Neuron (in vitro differentiated cells): ENCODE results near the gene OR2H2.

Experiments
- H2AFZ ChIP-seq: one replicate; pipeline ENCODE4 v1.6.1; 2013; ENCODE audit warnings: low read depth, mild to moderate bottlenecking, inconsistent platforms, low read length, moderate library complexity
- H3K27me3 ChIP-seq: one replicate; pipeline ENCODE4 v1.6.1; 2013; ENCODE audit warnings: low read length; ENCODE audit not compliant: insufficient read depth
- H3K36me3 ChIP-seq: one replicate; pipeline ENCODE4 v1.6.1; 2013; ENCODE audit warnings: low read length; ENCODE audit not compliant: insufficient read depth
- H3K4me1 ChIP-seq: one replicate; pipeline ENCODE4 v1.6.1; 2013; ENCODE audit warnings: low read length; ENCODE audit not compliant: insufficient read depth
- H3K4me3 ChIP-seq: 2 replicates; pipeline ENCODE4 v1.5.1; 2013; ENCODE audit warnings: mild to moderate bottlenecking, low read length, moderate library complexity
- H3K9me3 ChIP-seq: one replicate; pipeline ENCODE4 v1.6.1; 2013; ENCODE audit warnings: low read length

Gene OR2H2

DNA sequence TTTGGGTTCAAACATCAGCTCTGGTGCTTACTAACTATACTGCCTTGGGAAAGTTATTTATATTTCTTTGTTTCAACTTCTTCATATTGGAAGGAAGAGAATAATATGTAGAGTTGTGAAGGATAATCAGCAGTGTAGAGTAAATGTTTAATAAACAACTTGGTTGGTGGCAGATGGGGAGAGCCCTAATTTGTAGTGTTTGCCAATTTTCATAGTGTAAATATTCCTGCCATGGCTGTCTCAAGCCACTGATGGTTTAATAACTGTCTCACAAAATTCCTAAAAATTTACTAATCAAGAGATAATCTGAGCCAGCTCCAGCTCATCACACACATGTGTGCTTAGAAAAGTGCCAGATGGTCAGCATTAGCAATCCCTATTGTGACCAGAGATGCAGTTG, at the start of gene OR2H2:
Gene OR2H2, plus strand, starts transcription at position 301 of the 400 bp plus-strand sequence. CDS start 2,824 bp downstream, outside the sequence.
- H3K36me3 ChIP-seq: no peaks in the 10 kb centered on the region
- H3K4me3 ChIP-seq: no peak within 1 kb of the TSS
- no peaks in the 10 kb centered on the region for H3K9me3 ChIP-seq
- H2AFZ ChIP-seq: no peak within 1 kb of the TSS
- no peaks in the 10 kb centered on the region for H3K27me3 ChIP-seq
- H3K4me1 ChIP-seq: no peaks in the 10 kb centered on the region

DNA sequence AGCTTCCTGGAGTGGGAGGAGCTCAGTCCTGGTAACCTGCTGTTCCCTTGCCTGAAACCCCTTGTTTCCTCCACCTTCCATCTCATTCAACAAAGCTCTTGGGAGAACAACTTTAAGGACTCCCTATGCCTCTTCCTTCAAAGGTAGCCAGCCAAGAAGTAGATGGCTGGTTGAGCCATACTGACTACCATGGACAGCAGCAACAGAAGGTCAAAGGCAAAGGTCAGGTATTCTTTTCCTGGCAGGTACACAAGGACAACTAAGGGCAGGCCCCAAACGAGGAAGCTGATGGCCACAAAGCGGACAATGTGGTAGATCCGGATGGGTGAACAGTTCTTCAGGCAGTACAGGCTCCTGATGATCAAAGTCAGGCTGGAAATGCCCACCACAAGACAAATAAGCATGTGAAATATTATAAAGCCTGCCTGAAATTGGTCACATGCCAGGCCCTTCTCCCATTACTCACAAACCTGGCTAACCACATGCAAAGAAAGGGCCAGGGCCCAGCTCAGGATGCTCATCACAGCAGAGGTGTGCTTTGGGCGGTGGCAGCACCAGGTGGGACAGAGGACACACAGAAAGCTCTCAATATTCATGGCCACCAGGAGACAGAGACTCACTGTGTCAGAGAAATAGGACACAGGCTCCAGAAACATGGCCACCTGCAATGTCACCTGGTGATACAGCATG, 47.1 kb upstream of the OR2H2 start:
- H3K9me3 ChIP-seq: no peaks in the 10 kb centered on the region
- no peaks in the 10 kb centered on the region for H3K36me3 ChIP-seq

DNA sequence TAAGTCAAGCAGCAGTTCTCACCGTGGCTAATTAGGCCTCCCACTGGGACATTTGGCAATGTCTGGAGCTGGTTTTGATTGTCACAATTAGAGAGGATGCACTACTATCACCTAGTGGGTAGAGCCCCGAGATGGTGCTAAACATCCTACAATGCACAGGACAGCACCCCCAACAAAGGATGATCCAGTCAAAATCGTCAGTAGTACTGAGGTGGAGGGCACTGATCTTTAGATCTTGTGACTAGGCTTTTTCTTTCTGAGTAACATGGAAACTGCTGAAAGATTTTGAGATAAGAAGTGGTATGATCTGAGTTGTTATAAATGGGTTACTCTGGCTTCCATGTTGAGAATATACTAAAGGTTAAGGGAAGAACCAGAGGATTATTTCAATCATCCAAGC, 37.3 kb upstream of the OR2H2 start:
- H3K4me1 ChIP-seq: no peaks in the 10 kb centered on the region
- no peak overlapping the region for H3K4me3 ChIP-seq
- no peaks in the 10 kb centered on the region for H3K9me3 ChIP-seq
- H2AFZ ChIP-seq: no peak overlapping the region
- H3K36me3 ChIP-seq: no peaks in the 10 kb centered on the region
- peaks cover 37% of the 10 kb centered on the region for H3K27me3 ChIP-seq

More for the DNA sequence above, 47.1 kb upstream of the OR2H2 start:
- Histone ChIP-seq H3K4me3 (no peak overlapping the region), H3K27me3 (peaks cover 2% of the 10 kb centered on the region), H2AFZ (no peak overlapping the region), H3K4me1 (no peaks in the 10 kb centered on the region)

DNA sequence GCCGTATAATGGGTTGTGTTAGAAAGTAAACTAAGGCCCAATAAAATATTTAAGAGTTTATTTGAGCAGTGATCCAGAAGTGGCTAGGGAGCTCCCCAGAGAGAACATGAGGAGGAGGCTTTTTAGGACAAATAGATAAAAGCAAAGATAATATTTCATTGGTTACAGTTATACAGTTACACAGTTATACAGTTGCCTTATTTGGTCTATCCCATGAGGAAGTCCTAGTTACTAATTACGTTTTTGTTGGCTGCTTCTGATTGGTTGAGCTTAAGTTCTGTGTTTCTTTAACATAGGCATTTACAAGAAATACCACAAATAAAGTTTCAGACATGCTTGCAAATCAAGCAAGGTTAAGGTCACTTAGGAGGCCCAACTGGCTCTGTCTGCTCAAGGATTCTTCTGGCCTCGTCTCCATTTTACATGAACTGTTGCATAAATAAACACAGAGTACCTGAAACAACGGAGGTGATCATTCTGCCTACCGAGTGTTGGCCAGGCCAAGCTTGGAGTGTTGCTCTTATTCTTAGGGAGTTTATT, 32.3 kb upstream of the OR2H2 start:
- Histone ChIP-seq H3K4me3 (no peak overlapping the region), H3K27me3 (peaks cover 68% of the 10 kb centered on the region)

DNA sequence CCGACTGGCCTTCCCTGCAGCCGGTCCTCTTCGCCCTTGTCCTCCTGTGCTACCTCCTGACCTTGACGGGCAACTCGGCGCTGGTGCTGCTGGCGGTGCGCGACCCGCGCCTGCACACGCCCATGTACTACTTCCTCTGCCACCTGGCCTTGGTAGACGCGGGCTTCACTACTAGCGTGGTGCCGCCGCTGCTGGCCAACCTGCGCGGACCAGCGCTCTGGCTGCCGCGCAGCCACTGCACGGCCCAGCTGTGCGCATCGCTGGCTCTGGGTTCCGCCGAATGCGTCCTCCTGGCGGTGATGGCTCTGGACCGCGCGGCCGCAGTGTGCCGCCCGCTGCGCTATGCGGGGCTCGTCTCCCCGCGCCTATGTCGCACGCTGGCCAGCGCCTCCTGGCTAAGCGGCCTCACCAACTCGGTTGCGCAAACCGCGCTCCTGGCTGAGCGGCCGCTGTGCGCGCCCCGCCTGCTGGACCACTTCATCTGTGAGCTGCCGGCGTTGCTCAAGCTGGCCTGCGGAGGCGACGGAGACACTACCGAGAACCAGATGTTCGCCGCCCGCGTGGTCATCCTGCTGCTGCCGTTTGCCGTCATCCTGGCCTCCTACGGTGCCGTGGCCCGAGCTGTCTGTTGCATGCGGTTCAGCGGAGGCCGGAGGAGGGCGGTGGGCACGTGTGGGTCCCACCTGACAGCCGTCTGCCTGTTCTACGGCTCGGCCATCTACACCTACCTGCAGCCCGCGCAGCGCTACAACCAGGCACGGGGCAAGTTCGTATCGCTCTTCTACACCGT, 31.5 kb upstream of the OR2H2 start:
- H3K4me1 ChIP-seq: no peaks in the 10 kb centered on the region
- no peaks in the 10 kb centered on the region for H3K36me3 ChIP-seq
- H2AFZ ChIP-seq: no peak overlapping the region
- H3K4me3 ChIP-seq: no peak overlapping the region
- no peaks in the 10 kb centered on the region for H3K9me3 ChIP-seq
- H3K27me3 ChIP-seq: peaks cover 66% of the 10 kb centered on the region

More for the DNA sequence above, 32.3 kb upstream of the OR2H2 start:
- no peaks in the 10 kb centered on the region for H3K9me3 ChIP-seq
- H3K36me3 ChIP-seq: no peaks in the 10 kb centered on the region
- no peaks in the 10 kb centered on the region for H3K4me1 ChIP-seq
- H2AFZ ChIP-seq: no peak overlapping the region

DNA sequence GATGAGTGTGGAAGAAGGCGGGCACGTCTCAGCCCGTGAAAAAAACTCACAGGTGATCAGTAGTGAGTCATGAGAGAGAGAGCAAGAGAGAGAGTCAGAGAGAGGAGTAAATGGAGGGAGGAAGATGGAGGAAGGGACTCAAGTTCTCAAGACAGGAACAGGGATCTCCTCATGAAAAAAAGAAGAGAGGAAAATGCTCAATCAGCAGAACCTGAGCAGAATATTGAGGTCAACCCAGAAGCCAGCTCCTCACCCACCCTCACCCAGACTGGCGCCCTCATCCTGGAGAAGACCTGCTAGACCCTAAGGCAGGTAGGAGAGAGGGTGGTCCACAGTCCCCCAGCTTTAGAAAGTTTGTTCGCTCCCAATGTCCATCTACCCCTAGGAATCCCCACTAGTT, 30.2 kb upstream of the OR2H2 start:
- Histone ChIP-seq H3K27me3 (peaks cover 62% of the 10 kb centered on the region), H3K9me3 (no peaks in the 10 kb centered on the region), H3K4me3 (no peak overlapping the region), H2AFZ (no peak overlapping the region), H3K4me1 (no peaks in the 10 kb centered on the region), H3K36me3 (no peaks in the 10 kb centered on the region)

DNA sequence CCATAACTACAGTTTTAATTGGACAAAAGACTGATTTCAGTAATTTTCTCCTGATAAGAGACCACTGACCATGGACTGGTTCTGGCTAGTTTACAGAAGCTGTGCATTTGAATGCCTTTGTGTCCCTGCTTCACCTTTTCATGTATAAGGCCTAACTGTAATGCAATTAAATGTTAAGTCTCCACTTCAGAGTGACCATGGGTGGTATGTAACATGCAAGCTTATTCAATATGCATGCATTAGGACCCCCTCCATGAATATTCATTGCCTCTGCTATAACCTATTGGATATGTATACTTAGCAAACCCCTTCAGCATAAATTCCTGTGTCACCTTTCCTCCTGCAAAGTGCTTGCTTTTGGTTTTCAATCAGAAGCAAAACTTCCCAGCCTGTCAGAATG, 27.6 kb upstream of the OR2H2 start:
- H3K9me3 ChIP-seq: no peaks in the 10 kb centered on the region
- H2AFZ ChIP-seq: no peak overlapping the region
- H3K27me3 ChIP-seq: peaks cover 48% of the 10 kb centered on the region
- no peaks in the 10 kb centered on the region for H3K36me3 ChIP-seq
- H3K4me3 ChIP-seq: no peak overlapping the region
- no peaks in the 10 kb centered on the region for H3K4me1 ChIP-seq

DNA sequence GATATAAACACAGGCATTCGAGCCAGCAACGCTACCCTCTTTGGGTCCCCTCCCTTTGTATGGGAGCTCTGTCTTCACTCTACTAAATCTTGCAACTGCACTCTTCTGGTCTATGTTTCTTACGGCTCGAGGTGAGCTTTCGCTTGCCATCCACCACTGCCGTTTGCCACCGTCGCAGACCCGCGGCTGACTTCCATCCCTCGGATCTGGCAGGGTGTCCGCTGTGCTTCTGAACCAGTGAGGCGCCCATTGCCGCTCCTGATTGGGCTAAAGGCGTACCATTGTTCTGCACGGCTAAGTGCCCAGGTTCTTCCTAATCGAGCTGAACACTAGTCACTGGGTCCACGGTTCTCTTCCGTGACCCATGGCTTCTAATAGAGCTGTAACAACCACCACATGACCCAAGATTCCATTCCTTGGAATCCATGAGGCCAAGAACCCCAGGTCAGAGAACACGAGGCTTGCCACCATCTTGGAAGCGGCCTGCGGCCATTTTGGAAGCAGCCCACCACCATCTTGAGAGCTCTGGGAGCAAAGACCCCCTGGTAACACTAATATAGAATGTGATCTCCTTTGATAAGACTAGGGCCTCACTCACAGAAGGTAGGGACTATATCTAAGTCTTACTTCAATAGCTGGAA, 26.4 kb upstream of the OR2H2 start:
- no peaks in the 10 kb centered on the region for H3K36me3 ChIP-seq
- peaks cover 37% of the 10 kb centered on the region for H3K27me3 ChIP-seq
- no peak overlapping the region for H2AFZ ChIP-seq
- H3K4me1 ChIP-seq: no peaks in the 10 kb centered on the region
- H3K9me3 ChIP-seq: no peaks in the 10 kb centered on the region
- no peak overlapping the region for H3K4me3 ChIP-seq

DNA sequence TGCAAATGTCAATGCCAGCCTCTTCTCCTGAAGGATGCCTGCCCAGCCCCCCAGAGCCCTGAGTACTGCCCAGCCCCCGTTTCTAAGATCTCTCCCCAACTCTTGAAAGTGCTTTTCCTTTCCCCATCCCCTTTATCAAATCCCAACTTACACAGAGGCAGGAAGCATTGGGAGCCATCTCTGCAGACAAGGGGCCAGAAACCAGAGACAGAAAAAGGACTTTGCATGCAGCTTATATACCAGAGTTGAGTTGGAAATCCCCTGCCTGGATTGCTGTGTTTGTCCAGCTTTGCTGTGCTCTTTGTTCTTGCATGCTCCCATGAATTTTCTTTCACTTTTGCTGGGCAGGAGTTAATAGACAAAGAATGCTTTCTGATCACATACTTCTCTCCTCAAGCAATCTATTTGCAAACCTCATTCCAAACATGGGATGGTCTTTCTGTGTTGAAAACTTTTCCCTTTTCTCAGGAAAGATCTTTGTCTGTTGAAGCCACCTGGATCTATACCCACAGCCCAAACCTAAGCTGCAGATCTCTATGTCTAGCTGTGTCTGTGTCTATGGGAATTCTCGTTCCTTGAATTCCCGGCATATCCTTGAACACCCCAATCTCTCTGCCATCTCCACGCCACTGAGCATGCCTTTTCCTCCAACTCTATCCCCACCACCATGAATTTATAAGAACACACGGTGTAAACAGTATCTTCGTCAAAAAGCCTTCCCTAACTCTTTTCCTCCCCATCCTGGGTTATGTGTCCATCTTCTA, 25.2 kb upstream of the OR2H2 start, which contains the start of gene UBD:
Gene UBD, minus strand, starts transcription at position 209 of the 764 bp plus-strand sequence. Its CDS starts 31 bp downstream, at position 178.
- no peaks in the 10 kb centered on the region for H3K9me3 ChIP-seq
- H3K36me3 ChIP-seq: no peaks in the 10 kb centered on the region
- no peak within 1 kb of the TSS for H3K4me3 ChIP-seq
- H2AFZ ChIP-seq: no peak within 1 kb of the TSS
- H3K4me1 ChIP-seq: no peaks in the 10 kb centered on the region
- peaks cover 26% of the 10 kb centered on the region for H3K27me3 ChIP-seq

DNA sequence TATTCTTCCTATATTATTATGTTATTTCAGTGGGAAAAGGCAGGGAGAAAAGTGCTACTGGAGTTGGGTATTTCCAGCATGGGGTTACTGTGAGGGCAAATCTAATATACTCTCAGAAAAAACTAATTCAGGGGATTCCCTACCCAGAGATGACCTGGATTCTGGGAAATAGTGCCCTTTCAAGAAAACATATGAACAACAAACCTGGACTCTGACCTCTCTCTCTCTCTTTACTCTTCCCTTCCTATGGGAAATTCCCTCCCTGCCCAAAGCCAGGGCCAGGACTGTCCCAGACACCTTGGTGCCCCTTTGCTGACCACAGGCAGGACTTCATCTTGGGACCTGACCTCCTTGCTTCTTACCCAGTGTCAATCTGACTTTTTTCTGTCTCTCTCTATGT, 23.8 kb upstream of the OR2H2 start:
- Histone ChIP-seq H3K36me3 (no peaks in the 10 kb centered on the region), H2AFZ (no peak overlapping the region), H3K4me3 (no peak overlapping the region), H3K9me3 (no peaks in the 10 kb centered on the region), H3K4me1 (no peaks in the 10 kb centered on the region), H3K27me3 (peaks cover 18% of the 10 kb centered on the region)

DNA sequence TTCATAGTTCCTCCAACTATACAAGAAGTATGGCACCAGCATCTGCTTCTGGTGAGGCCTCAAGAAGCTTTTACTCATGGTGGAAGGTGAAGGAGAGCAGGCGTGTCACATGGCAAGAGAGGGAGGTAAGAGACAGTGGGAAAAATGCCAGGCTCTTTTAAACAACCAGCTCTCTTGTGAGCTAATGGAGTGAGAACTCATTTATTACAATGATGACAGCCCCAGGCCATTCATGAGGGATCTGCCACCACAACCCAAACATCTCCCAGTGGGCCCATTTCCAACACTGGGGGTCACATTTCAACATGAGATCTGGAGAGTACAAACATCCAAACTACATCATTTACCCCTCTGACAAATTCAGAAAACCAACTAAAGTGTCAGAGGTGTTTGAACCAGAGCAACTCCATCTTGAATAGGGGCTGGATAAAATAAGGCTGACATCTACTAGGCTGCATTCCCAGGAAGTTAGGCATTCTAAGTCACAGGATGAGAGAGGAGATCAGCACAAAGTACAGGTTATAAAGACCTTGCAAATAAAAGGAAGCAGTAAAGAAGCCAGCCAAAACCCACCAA, 23.2 kb upstream of the OR2H2 start:
- H2AFZ ChIP-seq: no peak overlapping the region
- no peaks in the 10 kb centered on the region for H3K9me3 ChIP-seq
- H3K4me1 ChIP-seq: no peaks in the 10 kb centered on the region
- H3K4me3 ChIP-seq: no peak overlapping the region
- peaks cover 12% of the 10 kb centered on the region for H3K27me3 ChIP-seq
- H3K36me3 ChIP-seq: no peaks in the 10 kb centered on the region

DNA sequence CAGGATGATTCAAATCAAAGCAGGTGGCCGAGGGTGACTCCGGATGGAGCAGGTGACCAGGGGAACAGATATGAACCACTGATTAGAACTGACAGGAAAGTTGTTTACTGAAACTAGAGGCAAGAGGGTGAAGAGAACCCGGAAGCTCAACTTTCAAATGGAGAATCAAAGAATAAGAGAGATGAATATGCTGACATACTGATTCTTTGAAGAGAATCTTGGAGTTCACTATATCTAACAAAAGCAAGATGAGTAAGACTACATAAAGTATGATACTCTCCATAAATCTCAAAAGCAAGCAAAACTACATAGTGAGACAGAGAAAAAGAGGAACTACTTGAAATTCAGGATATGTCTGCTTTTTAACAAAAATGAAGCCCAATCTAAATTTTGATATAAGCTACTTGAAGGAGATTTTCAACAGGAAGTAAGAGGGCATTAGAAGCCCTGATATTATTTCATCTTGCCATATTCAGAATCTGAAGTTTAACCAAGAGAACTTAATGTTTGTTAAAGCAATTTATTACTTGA, 21.4 kb upstream of the OR2H2 start:
- no peak overlapping the region for H2AFZ ChIP-seq
- H3K4me3 ChIP-seq: no peak overlapping the region
- H3K4me1 ChIP-seq: no peaks in the 10 kb centered on the region
- peaks cover 9% of the 10 kb centered on the region for H3K27me3 ChIP-seq
- H3K9me3 ChIP-seq: no peaks in the 10 kb centered on the region
- no peaks in the 10 kb centered on the region for H3K36me3 ChIP-seq
